Adrenal gland (tissue), 12 donors: Measurements from ENCODE around the gene APMAP. TPM values are rescaled to one million over a fixed set of nuclear protein-coding genes. Genes with fewer than 3 reads are reported as not detected.
"Not testable (repeated sequence)": the region's sequence is repeated elsewhere in the genome, so short reads cannot be mapped to it uniquely, and the experiment has no call there.

Experiments used
- DNase-seq, 7 donors: peaks; one replicate each; pipeline ENCODE4 v3.0.0-alpha.2; 2019 to 2020
- H3K27ac ChIP-seq, 5 donors: fragments of 200-600 bp; sonication (generic) in 4 of 5; 1 replicate in 3 of 5; 2 replicates in 2 of 5; pipeline versions ENCODE4 v1.5.1 to v1.8.0; 2016 to 2020; ENCODE audit warnings: mild to moderate bottlenecking in 1 of 5
- H3K27me3 ChIP-seq: fragments of 200-600 bp; 2 replicates; pipeline ENCODE4 v1.8.0; 2021
- H3K36me3 ChIP-seq, 2 donors: fragments of 200-600 bp; replicated peaks in 1 of 2; 1 replicate in 1 of 2; 2 replicates in 1 of 2; pipeline versions ENCODE4 v1.5.1 to v1.8.0; 2018 to 2022
- H3K4me1 ChIP-seq, 2 donors: fragments of 200-600 bp; replicated peaks in 1 of 2; 1 replicate in 1 of 2; 2 replicates in 1 of 2; pipeline versions ENCODE4 v1.5.1 to v1.8.0; 2018 to 2021
- H3K4me3 ChIP-seq, 4 donors: fragments of 200-600 bp; sonication (generic) in 3 of 4; one replicate each; pipeline ENCODE4 v1.5.1; 2016 to 2018
- H3K9me3 ChIP-seq, 3 donors: fragments of 200-600 bp; sonication (generic) in 1 of 3; replicated peaks in 1 of 3; 1 replicate in 2 of 3; 2 replicates in 1 of 3; pipeline versions ENCODE4 v1.5.1 to v1.8.0; 2016 to 2021
- POLR2A ChIP-seq, 2 donors: fragments of 450-650 bp; IDR thresholded peaks; one replicate each; pipeline ENCODE4 v1.6.1; 2017; ENCODE audit warnings: antibody characterized with exemption in 2 of 2, mild to moderate bottlenecking in 2 of 2, moderate library complexity in 1 of 2
- WGBS, 4 donors: extraction: QIAGEN DNeasy Blood & Tissue Kit in 2 of 4; methylation state at CpG; one replicate each; pipeline versions ENCODE4 v1.1.5 to v1.1.7; 2013 to 2017; 5-methylcytosine and 5-hydroxymethylcytosine counted together
- intact Hi-C, 2 donors: fragments of 100-400 bp; cut with DNase I; formaldehyde crosslinking; loops; one replicate each; pipeline versions ENCODE4 v1.14.1 to v1.15.0; 2022 to 2023
- polyA plus RNA-seq, 3 donors: library from polyadenylated mRNA; stranded (reverse); fragments of 200-250 nt in 2 of 3; fragments of 350-450 nt in 1 of 3; fragmentation: Illumina TruSeq in 1 of 3; extraction: RNeasy Lipid Tissue Mini Kit (QIAGEN cat#74804) in 1 of 3; gene quantifications; one replicate each; pipeline ENCODE4 v1.2.3, GENCODE V29; 2013 to 2014
- total RNA-seq, 9 donors: library from RNA; depleted of rRNA in 4 of 9; stranded (reverse); fragments of >200 nt in 4 of 9; fragments of 120-200 nt in 1 of 9; fragmentation: NEBNext Ultra II Directional in 1 of 9; extraction: Animal tissue kit (Norgen Biotek cat#: 25700) in 1 of 9; gene quantifications; one replicate each; pipeline versions ENCODE4 v1.1.0 to v1.2.4, GENCODE V29; 2013 to 2023
- TF ChIP-seq, protein P1 (sequence below), 6 experiments: fragments of 450-650 bp in 4 of 6; fragments of 200-600 bp in 2 of 6; sonication (generic) in 1 of 6; IDR thresholded peaks; 1 replicate in 5 of 6; 2 replicates in 1 of 6; pipeline versions ENCODE4 v1.5.1 to v1.8.0; 2016 to 2021; ENCODE audit warnings: antibody characterized with exemption in 6 of 6, mild to moderate bottlenecking in 2 of 6, moderate library complexity in 1 of 6
- donor health status: healthy with polysubstance abuse.
- donor health status: Bipolar disorder and iron deficiency.
- donor health status: DM: yes; HTN: yes; CAD: no.
- donor health status: DM: no; HTN: no; CAD: no.
- donor health status: DM: no; HTN: no; CAD: no.
- donor health status: DM: yes; HTN: yes; CAD: no.

APMAP gene
- total and polyA plus RNA-seq, 12 donors: 30.3 to 110 (median 69.7) TPM

DNA sequence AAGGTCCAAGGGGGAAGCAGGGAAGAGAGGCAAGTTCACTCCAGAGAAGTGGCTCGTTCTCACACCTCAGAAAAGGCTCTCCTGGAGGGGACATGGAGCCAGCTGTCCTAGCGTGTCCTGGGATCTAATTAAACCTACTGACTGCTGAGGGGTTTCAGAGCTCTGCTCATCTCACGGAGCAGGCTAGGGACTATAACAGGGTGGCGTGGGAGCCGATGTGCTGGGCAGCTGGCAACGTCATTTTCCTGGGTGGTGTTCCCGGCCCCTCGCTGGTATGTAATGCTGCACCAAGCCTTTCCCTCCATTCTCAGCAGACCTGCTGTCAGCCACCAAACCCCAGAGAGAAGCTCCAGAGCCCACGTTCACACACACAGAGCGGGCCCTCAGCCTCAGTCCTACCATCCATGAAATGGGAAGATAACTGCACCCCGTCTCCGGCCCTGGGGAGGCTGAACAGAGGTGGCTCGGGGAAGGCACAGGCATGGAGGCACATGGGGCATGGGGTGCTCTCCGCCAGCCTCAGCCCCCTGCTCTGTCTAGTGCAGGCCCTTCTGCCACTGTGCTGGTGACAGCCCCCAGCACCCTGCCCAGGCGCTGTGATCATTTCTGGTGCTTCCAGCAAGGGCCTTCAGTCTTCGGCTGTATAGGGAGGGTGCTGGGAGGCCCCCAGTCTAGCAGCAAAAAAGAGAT lies 41.6 kb downstream of the APMAP start:
- no peaks in the 10 kb centered on the region for H3K4me1 ChIP-seq
- H3K27me3 ChIP-seq: no peaks in the 10 kb centered on the region
- TF ChIP-seq, protein P1, sequence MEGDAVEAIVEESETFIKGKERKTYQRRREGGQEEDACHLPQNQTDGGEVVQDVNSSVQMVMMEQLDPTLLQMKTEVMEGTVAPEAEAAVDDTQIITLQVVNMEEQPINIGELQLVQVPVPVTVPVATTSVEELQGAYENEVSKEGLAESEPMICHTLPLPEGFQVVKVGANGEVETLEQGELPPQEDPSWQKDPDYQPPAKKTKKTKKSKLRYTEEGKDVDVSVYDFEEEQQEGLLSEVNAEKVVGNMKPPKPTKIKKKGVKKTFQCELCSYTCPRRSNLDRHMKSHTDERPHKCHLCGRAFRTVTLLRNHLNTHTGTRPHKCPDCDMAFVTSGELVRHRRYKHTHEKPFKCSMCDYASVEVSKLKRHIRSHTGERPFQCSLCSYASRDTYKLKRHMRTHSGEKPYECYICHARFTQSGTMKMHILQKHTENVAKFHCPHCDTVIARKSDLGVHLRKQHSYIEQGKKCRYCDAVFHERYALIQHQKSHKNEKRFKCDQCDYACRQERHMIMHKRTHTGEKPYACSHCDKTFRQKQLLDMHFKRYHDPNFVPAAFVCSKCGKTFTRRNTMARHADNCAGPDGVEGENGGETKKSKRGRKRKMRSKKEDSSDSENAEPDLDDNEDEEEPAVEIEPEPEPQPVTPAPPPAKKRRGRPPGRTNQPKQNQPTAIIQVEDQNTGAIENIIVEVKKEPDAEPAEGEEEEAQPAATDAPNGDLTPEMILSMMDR (IDR thresholded peaks at IDR 0.05): no peak
- no peak for TF ChIP-seq POLR2A (IDR thresholded peaks at IDR 0.05)
- intact Hi-C loops: no loop called here
- DNase-seq: peak in 2 of 7 donors; percentile 12 to 45
- WGBS, 4 donors: 68 to 89% (median 74%) methylated on average over 6 to 16 of the region's 16 CpGs
- no peak overlapping the region for H3K27ac ChIP-seq
- no peak overlapping the region for H3K4me3 ChIP-seq
- no peaks in the 10 kb centered on the region for H3K36me3 ChIP-seq
- H3K9me3 ChIP-seq: no peaks in the 10 kb centered on the region

DNA sequence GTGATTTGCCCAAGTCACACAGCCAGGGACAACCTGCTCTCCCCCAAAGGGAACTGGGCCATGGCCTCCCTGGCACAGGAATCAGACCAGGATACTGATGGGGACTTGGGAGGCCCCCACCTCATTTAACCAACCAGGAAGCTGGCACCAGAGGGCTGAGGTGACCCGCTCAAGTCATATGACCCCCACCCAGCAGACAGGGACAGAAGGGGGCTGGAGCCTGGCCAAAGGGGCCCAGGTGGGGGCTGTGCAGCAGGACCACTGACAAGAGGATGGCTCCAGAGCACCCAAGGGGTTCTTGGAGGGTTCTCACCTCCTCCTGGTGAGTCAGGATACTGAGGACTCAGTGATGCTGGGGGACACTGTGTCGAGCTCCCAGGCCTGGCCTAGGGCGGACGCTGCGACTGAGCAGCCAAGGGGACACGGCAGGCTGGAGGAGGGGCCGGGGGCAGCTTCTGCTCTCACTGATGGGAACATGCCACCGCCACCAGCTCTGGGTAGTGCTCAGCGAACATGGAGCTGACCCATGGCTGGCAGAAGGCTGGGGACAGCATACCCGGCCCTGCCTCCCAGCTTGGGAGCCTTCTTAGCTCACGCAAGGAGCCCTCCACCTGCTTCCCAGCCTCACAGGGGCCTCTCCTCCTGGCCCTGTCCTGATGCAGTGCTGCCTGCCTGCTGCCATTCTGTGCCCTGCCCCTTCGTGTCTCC lies 42.3 kb downstream of the APMAP start:
- Histone ChIP-seq H3K36me3 (no peaks in the 10 kb centered on the region), H3K27ac (no peak overlapping the region), H3K27me3 (no peaks in the 10 kb centered on the region), H3K4me1 (no peaks in the 10 kb centered on the region), H3K9me3 (no peaks in the 10 kb centered on the region), H3K4me3 (no peak overlapping the region)
- peak in 2 of 7 donors; percentile 19 to 48 for DNase-seq
- TF ChIP-seq POLR2A (IDR thresholded peaks at IDR 0.05): no peak
- TF ChIP-seq, protein P1 (IDR thresholded peaks at IDR 0.05): no peak
- 33 to 68% (median 54%) methylated on average over 1 to 12 of the region's 12 CpGs for WGBS, 4 donors
- intact Hi-C loops: no loop called here

DNA sequence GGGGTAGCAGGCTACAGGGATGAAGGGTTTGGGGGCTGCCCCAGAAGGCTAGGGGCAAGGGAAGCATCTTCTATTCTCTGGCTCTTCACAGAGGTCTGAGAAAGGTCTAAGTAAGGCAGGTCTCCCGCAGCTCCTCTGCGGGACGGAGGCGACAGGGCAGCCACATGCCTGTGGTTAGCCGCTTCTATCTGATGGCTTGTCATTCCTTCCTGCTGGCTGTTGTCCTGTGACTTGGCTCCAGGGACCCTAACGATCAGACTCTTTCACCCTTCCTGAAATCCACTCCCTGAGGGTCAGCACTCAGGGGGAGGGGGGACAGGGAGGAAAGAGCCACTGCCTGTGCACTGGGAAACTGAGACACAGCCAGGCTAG lies 42.8 kb downstream of the APMAP start:
- no peak for DNase-seq
- intact Hi-C loops: no loop called here
- Histone ChIP-seq H3K36me3 (no peaks in the 10 kb centered on the region), H3K27ac (no peak overlapping the region), H3K4me1 (no peaks in the 10 kb centered on the region), H3K27me3 (no peaks in the 10 kb centered on the region), H3K4me3 (no peak overlapping the region), H3K9me3 (no peaks in the 10 kb centered on the region)
- 30 to 61% (median 59%) methylated on average over 3 to 6 of the region's 6 CpGs; no CpG with 5 or more reads in 1 of the 4 donors for WGBS, 4 donors
- TF ChIP-seq, protein P1 (IDR thresholded peaks at IDR 0.05): no peak

DNA sequence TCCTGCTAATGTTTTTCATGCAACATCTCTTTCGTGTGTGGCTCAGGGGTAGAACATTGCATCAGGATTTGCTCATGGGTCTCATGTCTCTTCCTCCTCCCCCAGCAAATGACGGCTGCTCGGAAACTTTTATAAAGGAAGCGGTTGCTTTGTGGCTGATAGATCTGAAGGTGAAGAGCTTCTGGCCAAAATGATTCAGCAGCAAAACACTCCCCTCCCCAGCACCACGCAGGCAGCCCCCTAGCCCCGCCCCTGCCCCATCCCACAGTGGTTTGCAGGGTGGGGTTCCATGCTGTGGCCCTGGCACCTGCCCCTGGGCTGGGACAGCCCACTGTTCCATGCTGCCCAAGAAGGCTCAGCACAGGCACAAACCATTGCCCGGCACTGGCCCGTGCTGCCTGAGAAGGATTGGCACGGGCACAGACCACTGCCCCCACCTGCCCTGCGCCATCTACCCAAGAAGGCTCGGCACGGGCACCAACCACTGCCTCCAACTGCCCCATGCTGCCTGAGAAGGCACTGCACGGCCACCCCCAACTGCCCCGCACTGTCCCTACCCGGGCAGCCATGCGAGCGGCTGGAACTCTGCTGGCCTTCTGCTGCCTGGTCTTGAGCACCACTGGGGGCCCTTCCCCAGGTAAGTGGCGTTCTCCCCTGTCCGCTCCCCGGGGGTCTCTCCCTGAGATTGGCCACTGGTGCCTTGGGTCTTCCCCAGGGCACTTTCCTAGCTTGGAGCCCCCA lies 43.4 kb downstream of the APMAP start, which contains the start of gene CST7:
Gene CST7, plus strand, starts transcription at position 331 of the 741 bp plus-strand sequence. Its CDS starts 237 bp downstream, at position 568.
- H3K9me3 ChIP-seq: no peaks in the 10 kb centered on the region
- intact Hi-C loops: no loop called here
- H3K36me3 ChIP-seq: no peaks in the 10 kb centered on the region
- H3K27ac ChIP-seq: no peak within 1 kb of the TSS
- H3K4me3 ChIP-seq: no peak within 1 kb of the TSS
- WGBS, 4 donors: 49 to 82% (median 76%) methylated on average over 8 to 20 of the region's 20 CpGs
- no peak for TF ChIP-seq POLR2A (IDR thresholded peaks at IDR 0.05)
- TF ChIP-seq, protein P1 (IDR thresholded peaks at IDR 0.05): no peak
- H3K27me3 ChIP-seq: no peaks in the 10 kb centered on the region
- H3K4me1 ChIP-seq: no peaks in the 10 kb centered on the region
- DNase-seq: peak in 3 of 7 donors; percentile 13 to 51 (median 22)

DNA sequence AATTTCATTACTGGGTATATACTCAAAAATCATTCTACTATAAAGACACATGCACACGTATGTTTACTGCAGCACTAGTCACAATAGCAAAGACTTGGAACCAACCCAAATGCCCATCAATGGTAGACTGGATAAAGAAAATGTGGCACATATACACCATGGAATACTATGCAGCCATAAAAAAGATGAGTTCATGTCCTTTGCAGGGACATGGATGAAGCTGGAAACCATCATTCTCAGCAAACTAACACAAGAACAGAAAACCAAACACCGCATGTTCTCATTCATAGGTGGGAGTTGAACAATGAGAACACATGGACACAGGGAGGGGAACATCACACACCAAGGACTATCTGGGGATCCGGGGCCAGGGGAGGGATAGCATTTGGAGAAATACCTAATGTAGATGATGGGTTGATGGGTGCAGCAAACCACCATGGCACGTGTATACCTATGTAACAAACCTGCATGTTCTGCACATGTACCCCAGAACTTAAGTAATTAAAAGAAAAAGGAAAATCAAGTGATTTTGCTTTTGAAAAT lies 44.1 kb downstream of the APMAP start:
- DNase-seq: peak in 1 of 7 donors; percentile 25
- H3K9me3 ChIP-seq, H3K27ac ChIP-seq, H3K27me3 ChIP-seq, H3K4me1 ChIP-seq, H3K4me3 ChIP-seq, intact Hi-C loops, H3K36me3 ChIP-seq: not testable (repeated sequence)
- WGBS, 4 donors: 57 to 83% (median 69%) methylated on average over 4 of the region's 4 CpGs

DNA sequence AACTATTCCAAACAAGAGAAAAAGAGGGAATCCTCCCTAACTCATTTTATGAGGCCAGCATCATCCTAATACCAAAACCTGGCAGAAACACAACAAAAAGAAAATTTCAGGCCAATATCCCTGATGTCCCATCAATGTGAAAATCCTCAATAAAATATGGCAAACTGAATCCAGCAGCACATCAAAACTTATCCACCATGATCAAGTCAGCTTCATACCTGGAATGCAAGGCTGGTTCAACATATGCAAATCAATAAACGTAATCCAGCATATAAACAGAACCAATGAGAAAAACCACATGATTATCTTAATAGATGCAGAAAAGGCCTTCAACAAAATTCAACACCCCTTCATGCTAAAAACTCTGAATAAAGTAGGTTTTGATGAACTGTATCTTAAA lies 46.2 kb downstream of the APMAP start:
- H3K27me3 ChIP-seq, H3K27ac ChIP-seq, H3K9me3 ChIP-seq, H3K36me3 ChIP-seq, intact Hi-C loops, H3K4me3 ChIP-seq, H3K4me1 ChIP-seq, DNase-seq: not testable (repeated sequence)
- WGBS, 4 donors: 67 to 92% (median 86%) methylated on average over 1 of the region's 1 CpG
